HG02970 (cell line): Measurements from ENCODE around the gene PSME2.
A peak's percentile ranks its signal among the peaks of the same experiment; 100 is the strongest.

Source experiments
- ATAC-seq: cut with Tn5 transposase; IDR thresholded peaks from one replicate; pipeline ENCODE4 v1.9.1; 2021; ENCODE audit warnings: mild to moderate bottlenecking, moderate library complexity, moderate number of reproducible peaks; ENCODE audit not compliant: unreplicated experiment, low FRiP score

PSME2 gene

GRCh38 chr14:24146453-24146977, at the start of gene PSME2:
PSME2 (minus strand) TSS chr14:24146610; CDS start chr14:24146581, 29 bp downstream.
- peak; percentile 53 for ATAC-seq

- ATAC-seq: peak; percentile 66
Measured at GRCh38 chr14:24195186-24196070, 49.0 kb upstream of the PSME2 start, which contains the start of gene TM9SF1. TM9SF1 (minus strand) TSS chr14:24195441; CDS start chr14:24195019, 422 bp downstream.

- no peak for ATAC-seq
Measured at GRCh38 chr14:24194873-24195185, 48.4 kb upstream of the PSME2 start.

- no peak for ATAC-seq
Measured at GRCh38 chr14:24194186-24194872, 47.9 kb upstream of the PSME2 start.

- no peak for ATAC-seq
Measured at GRCh38 chr14:24192933-24193332, 46.5 kb upstream of the PSME2 start.

- no peak for ATAC-seq
Measured at GRCh38 chr14:24190416-24190815, 44.0 kb upstream of the PSME2 start.

GRCh38 chr14:24189460-24189859, 43.0 kb upstream of the PSME2 start:
- no peak for ATAC-seq

- no peak for ATAC-seq
Measured at GRCh38 chr14:24189059-24189375, 42.6 kb upstream of the PSME2 start.

- peak; percentile 89 for ATAC-seq
Measured at GRCh38 chr14:24188251-24189058, 42.0 kb upstream of the PSME2 start, which contains the start of gene IPO4. IPO4 (minus strand) TSS chr14:24188816; CDS start chr14:24188787, 29 bp downstream.

- no peak for ATAC-seq
Measured at GRCh38 chr14:24187539-24187915, 41.1 kb upstream of the PSME2 start.

GRCh38 chr14:24186831-24187538, 40.6 kb upstream of the PSME2 start:
- ATAC-seq: no peak

GRCh38 chr14:24185741-24186140, 39.3 kb upstream of the PSME2 start:
- ATAC-seq: no peak

GRCh38 chr14:24185026-24185425, 38.6 kb upstream of the PSME2 start:
- ATAC-seq: no peak

- ATAC-seq: no peak
Measured at GRCh38 chr14:24184104-24184970, 37.9 kb upstream of the PSME2 start.

GRCh38 chr14:24183014-24183481, 36.6 kb upstream of the PSME2 start:
- no peak for ATAC-seq

- ATAC-seq: no peak
Measured at GRCh38 chr14:24182110-24182882, 35.9 kb upstream of the PSME2 start.

- ATAC-seq: no peak
Measured at GRCh38 chr14:24181371-24182077, 35.1 kb upstream of the PSME2 start.
